Uterus (tissue), 2 donors: Measurements from ENCODE around the gene C12orf76.

Source experiments
- CTCF ChIP-seq, 4 experiments: fragments of 200-600 bp in 2 of 4; fragments of 450-650 bp in 2 of 4; sonication (generic) in 2 of 4; IDR thresholded peaks; one replicate each; pipeline ENCODE4 v1.5.1; 2016 to 2019; ENCODE audit warnings: antibody characterized with exemption in 4 of 4, mild to moderate bottlenecking in 2 of 4, moderate library complexity in 1 of 4
- POLR2A ChIP-seq, 2 donors: fragments of 450-650 bp; IDR thresholded peaks; one replicate each; pipeline ENCODE4 v1.6.1; 2016; ENCODE audit warnings: antibody characterized with exemption in 2 of 2, mild to moderate bottlenecking in 1 of 2, moderate library complexity in 1 of 2

- no peak for TF ChIP-seq CTCF (IDR thresholded peaks at IDR 0.05)
- TF ChIP-seq POLR2A (IDR thresholded peaks at IDR 0.05) = no peak
Observed at GRCh38 chr12:110050927-110051326, 2.6 kb upstream of the C12orf76 start.
